Stimulated activated CD4-positive, alpha-beta T cell treated with anti-CD3 and anti-CD28 coated beads, Interleukin-1b, Interleukin-23, amount 100 ng/mL, for 48 hours (primary cell): Measurements from ENCODE around the gene SMARCC2.

Experiments
- DNase-seq: peaks from one replicate; pipeline ENCODE4 v3.0.0-alpha.2; 2020

Gene SMARCC2

GRCh38 chr12:56146492-56147460 lies 42.5 kb downstream of the SMARCC2 start:
- DNase-seq = no peak

GRCh38 chr12:56145217-56145616 lies 44.1 kb downstream of the SMARCC2 start:
- no peak for DNase-seq

- no peak for DNase-seq
Measured at GRCh38 chr12:56143870-56144269, 45.4 kb downstream of the SMARCC2 start.

- no peak for DNase-seq
Measured at GRCh38 chr12:56143217-56143616, 46.1 kb downstream of the SMARCC2 start.

- DNase-seq = no peak
Measured at GRCh38 chr12:56141946-56142784, 47.1 kb downstream of the SMARCC2 start.

DNA sequence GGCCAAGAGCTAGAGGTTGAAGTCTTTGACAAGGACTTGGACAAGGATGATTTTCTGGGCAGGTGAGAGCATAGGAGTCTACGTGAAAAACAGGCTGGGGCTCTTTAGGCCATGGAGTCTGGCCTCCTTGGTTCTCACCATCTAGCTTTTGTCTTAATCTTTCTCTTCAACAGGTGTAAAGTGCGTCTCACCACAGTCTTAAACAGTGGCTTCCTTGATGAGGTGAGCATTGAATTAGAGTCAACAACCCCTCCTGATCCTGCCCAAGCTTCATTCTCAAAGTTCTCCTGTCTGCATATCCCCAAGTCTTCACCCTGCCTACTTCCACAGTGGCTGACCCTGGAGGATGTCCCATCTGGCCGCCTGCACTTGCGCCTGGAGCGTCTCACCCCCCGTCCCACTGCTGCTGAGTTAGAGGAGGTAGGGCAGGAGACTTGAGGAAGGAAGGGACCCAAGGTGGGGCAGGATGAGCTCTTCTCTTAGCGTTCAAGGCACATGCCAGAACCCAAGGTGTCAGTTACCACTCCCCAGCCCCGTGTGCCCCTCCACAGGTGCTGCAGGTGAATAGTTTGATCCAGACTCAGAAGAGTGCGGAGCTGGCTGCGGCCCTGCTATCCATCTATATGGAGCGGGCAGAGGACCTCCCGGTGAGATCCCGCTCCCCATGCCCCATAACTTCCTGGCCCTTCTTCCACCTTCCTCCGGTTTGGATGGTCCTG lies 51.3 kb downstream of the SMARCC2 start:
- DNase-seq = no peak

GRCh38 chr12:56134897-56135296 lies 54.4 kb downstream of the SMARCC2 start:
- DNase-seq = no peak

DNA sequence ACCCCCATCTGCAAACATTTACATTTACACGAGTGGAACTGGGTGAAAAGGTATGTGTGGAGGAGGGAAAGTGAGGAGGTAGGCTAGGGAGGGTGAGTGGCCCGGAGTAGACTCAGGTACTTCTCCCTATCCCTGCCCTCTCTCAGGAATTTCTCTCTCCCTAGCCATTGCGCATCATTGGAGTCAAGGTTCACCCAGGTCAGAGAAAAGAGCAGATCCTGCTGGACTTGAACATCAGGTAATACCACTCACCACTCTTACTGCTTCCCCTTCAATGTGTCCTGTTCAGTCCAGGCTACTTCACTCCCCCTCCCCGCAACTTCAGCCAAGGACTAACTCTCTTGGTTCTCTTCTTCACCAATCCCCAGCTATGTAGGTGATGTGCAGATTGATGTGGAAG lies 58.4 kb downstream of the SMARCC2 start:
- no peak for DNase-seq

DNA sequence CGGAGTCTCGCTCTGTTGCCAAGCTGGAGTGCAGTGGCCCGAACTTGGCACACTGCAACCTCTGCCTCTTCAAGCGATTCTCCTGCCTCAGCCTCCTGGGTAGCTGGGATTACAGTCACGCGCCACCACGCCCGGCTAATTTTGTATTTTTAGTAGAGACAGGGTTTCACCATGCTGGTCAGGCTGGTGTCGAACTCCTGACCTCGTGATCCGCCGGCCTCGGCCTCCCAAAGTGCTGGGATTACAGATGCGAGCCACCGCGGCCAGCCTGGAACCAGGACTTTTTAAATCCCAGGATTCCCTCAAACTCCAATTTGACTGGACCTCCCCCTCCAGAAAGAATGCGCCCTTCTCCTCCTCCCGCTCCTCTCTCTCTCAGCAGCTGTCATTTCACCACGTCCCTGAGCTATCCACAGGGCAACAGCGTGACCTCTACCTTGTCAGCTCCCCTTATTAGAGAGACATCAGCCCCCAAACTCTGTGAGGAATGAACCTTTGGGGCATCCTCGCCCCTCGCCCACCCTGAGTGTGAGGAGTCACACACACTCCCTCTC lies 59.3 kb downstream of the SMARCC2 start:
- DNase-seq = no peak

DNA sequence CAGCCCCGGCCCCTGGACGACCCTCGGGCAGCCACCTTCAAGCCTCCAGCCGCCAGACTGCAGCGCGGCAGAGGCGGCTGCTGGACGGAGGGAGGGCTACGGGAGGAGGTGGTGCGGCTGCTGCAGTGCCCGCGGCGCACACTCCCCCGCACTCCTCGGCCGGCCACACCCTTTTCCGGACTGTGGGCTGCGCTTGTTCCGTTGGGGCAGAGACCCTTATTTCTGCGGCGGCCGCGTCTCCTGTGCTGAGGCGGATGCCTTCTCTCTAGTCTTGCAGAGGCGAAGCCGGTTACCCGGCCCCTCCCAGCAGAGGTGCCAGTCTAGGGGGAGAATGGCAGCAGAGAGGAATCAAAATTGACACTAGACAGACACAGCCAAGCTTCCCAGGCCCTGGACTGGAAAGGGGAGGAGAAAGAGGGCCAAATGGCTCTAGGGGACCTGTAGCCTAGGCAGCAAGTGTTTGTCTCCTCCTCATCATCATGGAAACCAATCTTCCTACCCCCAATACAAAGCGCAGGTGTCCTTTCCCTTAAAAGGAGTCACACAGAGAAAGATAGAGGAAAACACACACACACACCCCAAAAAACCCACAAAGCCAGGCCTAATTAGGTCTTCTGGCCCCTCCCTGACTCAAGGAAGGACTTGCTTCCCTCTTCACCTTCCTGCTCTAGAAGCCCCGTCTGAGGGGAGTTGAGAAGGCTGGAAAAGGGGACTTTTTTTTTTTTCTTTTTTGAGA lies 59.9 kb downstream of the SMARCC2 start:
- DNase-seq = peak; percentile 54

GRCh38 chr12:56128670-56129205 lies 60.5 kb downstream of the SMARCC2 start:
- DNase-seq = no peak

- DNase-seq = peak; percentile 99
Measured at GRCh38 chr12:56127888-56128669, 61.2 kb downstream of the SMARCC2 start, which contains the start of gene ESYT1. Gene ESYT1 (plus strand): TSS chr12:56128267. CDS start chr12:56128320, 53 bp downstream.

GRCh38 chr12:56127485-56127887 lies 61.8 kb downstream of the SMARCC2 start:
- DNase-seq = no peak

GRCh38 chr12:56126732-56127239 lies 62.5 kb downstream of the SMARCC2 start:
- no peak for DNase-seq

DNA sequence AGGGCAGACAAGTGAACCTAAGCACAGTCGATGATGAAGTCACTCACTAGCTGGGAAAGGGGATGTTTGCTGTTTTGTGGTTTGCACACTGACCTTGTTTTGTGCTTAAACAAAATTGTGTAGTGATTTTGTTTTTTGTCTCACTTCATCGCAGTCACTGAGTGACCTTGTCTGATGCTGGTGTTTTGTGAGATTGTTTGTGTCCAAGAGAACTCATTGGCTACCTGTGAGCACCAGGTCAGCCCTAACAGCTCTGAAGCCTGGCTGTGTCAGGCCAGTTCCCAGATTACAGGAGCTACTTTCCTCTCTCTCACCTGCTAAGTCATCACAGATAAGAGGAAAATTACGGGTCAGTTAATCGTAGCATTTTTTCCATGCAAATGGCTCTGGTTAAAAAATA lies 65.2 kb downstream of the SMARCC2 start:
- DNase-seq = no peak

DNA sequence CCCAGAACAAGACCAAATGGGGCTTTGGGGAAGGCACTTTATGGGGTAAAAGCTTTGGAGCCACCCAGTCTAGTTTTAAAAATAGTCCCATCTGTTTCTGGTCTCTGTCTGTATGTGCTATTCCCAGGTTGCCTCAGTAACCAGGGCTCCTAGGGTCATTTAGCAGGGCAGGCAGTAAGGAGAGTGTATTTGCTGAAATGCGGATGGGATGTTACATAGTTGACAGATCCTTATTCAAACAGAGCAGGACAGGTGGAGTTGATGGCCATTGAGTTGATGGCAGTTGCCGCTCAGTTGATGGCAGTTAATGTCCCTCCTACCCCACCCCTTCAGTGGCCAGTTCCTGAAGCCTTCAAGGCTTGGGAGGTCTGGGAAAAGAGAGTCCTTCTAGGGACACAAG lies 66.6 kb downstream of the SMARCC2 start:
- DNase-seq = no peak

DNA sequence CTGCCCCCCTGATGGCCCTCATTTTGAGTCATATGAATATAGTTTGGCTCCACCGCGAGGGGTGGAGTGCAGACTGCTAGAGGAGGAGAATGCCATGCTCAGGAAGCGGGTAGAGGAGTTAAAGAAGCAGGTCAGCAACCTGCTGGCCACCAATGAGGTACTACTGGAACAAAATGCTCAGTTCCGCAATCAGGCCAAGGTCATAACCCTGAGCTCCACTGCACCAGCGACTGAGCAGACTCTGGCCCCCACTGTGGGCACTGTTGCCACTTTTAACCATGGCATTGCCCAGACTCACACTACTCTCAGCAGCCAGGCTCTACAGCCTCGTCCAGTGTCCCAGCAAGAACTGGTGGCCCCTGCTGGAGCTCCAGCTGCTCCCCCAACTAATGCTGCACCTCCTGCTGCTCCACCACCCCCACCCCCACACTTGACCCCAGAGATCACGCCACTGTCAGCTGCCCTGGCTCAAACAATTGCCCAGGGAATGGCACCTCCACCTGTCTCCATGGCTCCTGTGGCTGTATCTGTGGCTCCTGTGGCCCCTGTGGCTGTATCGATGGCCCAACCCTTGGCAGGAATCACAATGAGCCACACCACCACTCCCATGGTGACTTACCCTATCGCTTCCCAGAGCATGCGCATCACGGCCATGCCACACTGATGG lies 67.9 kb downstream of the SMARCC2 start:
- no peak for DNase-seq

- no peak for DNase-seq
Measured at GRCh38 chr12:56120158-56120846, 69.0 kb downstream of the SMARCC2 start.

DNA sequence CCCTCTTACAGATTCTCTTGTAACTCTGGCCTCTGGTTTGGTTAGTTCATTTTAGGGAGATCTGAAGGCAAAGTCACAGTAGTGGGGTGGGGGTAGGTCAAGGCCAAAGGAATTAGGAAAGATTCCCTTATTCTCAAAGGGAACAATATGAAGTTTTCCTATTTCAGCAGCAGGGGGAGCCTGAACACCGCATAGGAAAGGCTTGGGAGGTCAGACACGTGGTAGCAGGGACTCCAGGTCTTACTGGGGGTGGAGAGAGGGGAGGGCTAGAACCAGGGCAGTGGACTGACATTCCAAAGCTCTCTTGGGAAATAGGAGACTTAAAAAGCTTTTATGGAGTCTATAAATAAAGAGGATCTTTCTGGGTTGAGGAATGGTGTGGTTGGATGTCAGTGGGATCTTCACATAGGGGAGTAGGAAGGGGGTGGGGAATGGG lies 69.9 kb downstream of the SMARCC2 start:
- DNase-seq = peak; percentile 61
